Right lobe of liver (tissue), 4 donors: Measurements from ENCODE around the gene AIFM3.

Source experiments
- POLR2A ChIP-seq: fragments of 450-650 bp; IDR thresholded peaks from one replicate; pipeline ENCODE4 v1.6.1; 2017; ENCODE audit warnings: antibody characterized with exemption, mild to moderate bottlenecking
- TF ChIP-seq, protein P1 (sequence below), 4 donors: fragments of 200-600 bp in 3 of 4; fragments of 450-650 bp in 1 of 4; IDR thresholded peaks; one replicate each; pipeline versions ENCODE4 v1.5.1 to v1.8.0; 2016 to 2022; ENCODE audit warnings: antibody characterized with exemption in 4 of 4, mild to moderate bottlenecking in 2 of 4
- donor health status: DM: no; HTN: no; CAD: no.
- donor health status: DM: no; HTN: no; CAD: no.
- donor health status: DM: no; HTN: yes; CAD: no.

DNA sequence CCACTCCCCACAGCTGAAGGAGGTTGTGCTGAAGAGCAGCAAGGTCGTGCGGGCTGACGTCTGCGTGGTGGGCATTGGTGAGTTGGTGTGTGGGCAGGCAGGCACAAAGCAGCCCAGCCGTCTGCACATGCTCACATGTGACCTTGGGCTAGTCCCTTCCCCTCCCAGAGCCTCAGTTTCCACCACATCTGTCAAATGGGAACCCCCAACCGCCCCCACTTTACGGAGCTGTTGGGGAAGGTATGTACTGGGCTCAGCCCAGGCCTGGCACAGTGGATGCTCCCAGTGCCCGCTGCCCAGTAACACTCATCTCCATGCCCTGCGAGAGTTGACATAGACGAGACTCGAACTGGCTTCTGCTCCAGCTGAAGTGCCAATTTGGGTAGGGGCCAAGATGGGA lies 10.0 kb downstream of the AIFM3 start:
- TF ChIP-seq, protein P1, sequence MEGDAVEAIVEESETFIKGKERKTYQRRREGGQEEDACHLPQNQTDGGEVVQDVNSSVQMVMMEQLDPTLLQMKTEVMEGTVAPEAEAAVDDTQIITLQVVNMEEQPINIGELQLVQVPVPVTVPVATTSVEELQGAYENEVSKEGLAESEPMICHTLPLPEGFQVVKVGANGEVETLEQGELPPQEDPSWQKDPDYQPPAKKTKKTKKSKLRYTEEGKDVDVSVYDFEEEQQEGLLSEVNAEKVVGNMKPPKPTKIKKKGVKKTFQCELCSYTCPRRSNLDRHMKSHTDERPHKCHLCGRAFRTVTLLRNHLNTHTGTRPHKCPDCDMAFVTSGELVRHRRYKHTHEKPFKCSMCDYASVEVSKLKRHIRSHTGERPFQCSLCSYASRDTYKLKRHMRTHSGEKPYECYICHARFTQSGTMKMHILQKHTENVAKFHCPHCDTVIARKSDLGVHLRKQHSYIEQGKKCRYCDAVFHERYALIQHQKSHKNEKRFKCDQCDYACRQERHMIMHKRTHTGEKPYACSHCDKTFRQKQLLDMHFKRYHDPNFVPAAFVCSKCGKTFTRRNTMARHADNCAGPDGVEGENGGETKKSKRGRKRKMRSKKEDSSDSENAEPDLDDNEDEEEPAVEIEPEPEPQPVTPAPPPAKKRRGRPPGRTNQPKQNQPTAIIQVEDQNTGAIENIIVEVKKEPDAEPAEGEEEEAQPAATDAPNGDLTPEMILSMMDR (IDR thresholded peaks at IDR 0.05) = no peak
- no peak for TF ChIP-seq POLR2A
